Ovary (tissue), 3 donors: ENCODE measurements around the gene MYL2.

Experiments used
- EP300 ChIP-seq: sonication (generic); formaldehyde crosslinking; IDR thresholded peaks from one replicate; pipeline ENCODE4 v1.6.1; 2017; ENCODE audit warnings: antibody characterized with exemption
- TF ChIP-seq, protein P1 (sequence below), 3 donors: fragments of 450-650 bp in 2 of 3; fragments of 200-600 bp in 1 of 3; IDR thresholded peaks; one replicate each; pipeline versions ENCODE4 v1.5.1 to v1.8.0; 2016 to 2022; ENCODE audit warnings: antibody characterized with exemption in 3 of 3, mild to moderate bottlenecking in 1 of 3
- donor health status: DM: no; HTN: no; CAD: no.

DNA sequence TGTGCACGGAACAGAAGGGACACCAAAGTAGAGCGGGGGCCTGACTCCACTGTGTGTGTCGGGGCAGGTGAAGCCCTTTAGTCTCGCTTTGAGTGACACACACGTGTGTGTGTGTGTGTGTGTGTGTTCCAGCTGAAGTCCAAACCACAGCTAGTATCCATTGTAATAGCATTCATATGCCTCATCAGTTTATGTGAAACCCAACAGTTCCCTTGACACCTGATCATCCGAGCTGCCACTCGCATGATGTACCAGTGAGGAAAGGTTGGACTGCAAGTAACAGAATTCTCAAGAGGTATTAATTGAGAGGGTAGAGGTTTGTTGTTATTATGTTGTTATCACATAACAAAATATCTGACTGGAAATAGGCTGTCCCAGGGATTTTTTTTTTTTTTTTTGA lies 57.2 kb downstream of the MYL2 start:
- TF ChIP-seq, protein P1, sequence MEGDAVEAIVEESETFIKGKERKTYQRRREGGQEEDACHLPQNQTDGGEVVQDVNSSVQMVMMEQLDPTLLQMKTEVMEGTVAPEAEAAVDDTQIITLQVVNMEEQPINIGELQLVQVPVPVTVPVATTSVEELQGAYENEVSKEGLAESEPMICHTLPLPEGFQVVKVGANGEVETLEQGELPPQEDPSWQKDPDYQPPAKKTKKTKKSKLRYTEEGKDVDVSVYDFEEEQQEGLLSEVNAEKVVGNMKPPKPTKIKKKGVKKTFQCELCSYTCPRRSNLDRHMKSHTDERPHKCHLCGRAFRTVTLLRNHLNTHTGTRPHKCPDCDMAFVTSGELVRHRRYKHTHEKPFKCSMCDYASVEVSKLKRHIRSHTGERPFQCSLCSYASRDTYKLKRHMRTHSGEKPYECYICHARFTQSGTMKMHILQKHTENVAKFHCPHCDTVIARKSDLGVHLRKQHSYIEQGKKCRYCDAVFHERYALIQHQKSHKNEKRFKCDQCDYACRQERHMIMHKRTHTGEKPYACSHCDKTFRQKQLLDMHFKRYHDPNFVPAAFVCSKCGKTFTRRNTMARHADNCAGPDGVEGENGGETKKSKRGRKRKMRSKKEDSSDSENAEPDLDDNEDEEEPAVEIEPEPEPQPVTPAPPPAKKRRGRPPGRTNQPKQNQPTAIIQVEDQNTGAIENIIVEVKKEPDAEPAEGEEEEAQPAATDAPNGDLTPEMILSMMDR (IDR thresholded peaks at IDR 0.05), result no peak
- TF ChIP-seq EP300, result no peak
